Upper lobe of left lung (tissue), 4 donors: ENCODE measurements around the gene EHMT2.
"Not testable (repeated sequence)": the region's sequence is repeated elsewhere in the genome, so short reads cannot be mapped to it uniquely, and the experiment has no call there.

ENCODE experiments used
- EP300 ChIP-seq, 4 donors: sonication (generic); formaldehyde crosslinking; IDR thresholded peaks; one replicate each; pipeline ENCODE4 v1.5.1; 2017; ENCODE audit warnings: antibody characterized with exemption in 4 of 4, control low read depth in 2 of 4
- POLR2A ChIP-seq, 4 donors: fragments of 450-650 bp; IDR thresholded peaks; one replicate each; pipeline ENCODE4 v1.5.1; 2016 to 2017; ENCODE audit warnings: antibody characterized with exemption in 4 of 4, mild to moderate bottlenecking in 2 of 4
- POLR2AphosphoS5 ChIP-seq, 2 donors: sonication (generic); formaldehyde crosslinking; IDR thresholded peaks; one replicate each; pipeline ENCODE4 v1.5.1; 2017; ENCODE audit warnings: antibody characterized with exemption in 2 of 2
- TF ChIP-seq, protein P1 (sequence below), 6 experiments: fragments of 450-650 bp in 4 of 6; fragments of 200-600 bp in 2 of 6; sonication (generic) in 2 of 6; IDR thresholded peaks; one replicate each; pipeline ENCODE4 v1.5.1; 2016 to 2019; ENCODE audit warnings: antibody characterized with exemption in 6 of 6

DNA sequence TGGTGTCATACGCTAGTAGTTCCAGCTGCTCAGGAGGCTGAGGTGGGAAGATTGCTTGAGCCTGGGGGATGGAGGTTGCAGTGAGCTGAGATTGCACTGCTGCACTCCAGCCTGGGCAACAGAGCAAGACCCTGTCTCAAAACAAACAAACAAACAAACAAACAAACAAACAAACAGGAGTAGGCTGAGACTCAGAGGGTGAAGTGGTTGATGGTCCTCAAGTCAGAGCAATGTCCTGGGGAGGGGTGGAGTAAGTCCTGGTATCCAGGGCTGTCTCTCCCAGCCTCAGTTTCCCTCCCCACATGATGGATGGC is 28.9 kb downstream of the EHMT2 start:
- TF ChIP-seq POLR2A, POLR2AphosphoS5, EP300 (IDR thresholded peaks at IDR 0.05): not testable (repeated sequence)
- TF ChIP-seq, protein P1, sequence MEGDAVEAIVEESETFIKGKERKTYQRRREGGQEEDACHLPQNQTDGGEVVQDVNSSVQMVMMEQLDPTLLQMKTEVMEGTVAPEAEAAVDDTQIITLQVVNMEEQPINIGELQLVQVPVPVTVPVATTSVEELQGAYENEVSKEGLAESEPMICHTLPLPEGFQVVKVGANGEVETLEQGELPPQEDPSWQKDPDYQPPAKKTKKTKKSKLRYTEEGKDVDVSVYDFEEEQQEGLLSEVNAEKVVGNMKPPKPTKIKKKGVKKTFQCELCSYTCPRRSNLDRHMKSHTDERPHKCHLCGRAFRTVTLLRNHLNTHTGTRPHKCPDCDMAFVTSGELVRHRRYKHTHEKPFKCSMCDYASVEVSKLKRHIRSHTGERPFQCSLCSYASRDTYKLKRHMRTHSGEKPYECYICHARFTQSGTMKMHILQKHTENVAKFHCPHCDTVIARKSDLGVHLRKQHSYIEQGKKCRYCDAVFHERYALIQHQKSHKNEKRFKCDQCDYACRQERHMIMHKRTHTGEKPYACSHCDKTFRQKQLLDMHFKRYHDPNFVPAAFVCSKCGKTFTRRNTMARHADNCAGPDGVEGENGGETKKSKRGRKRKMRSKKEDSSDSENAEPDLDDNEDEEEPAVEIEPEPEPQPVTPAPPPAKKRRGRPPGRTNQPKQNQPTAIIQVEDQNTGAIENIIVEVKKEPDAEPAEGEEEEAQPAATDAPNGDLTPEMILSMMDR (IDR thresholded peaks at IDR 0.05) = not testable (repeated sequence)
